MM.1S (cell line): ENCODE data around the gene ITGA11.

Source experiments
- DNase-seq: peaks from one replicate; pipeline ENCODE4 v3.0.0-alpha.2; 2015
- H2AFZ ChIP-seq: fragments of 300-600 bp; sonication (generic); 2 replicates; pipeline ENCODE4 v1.6.0; 2016; ENCODE audit warnings: antibody characterized with exemption, low read length
- H3F3A ChIP-seq: fragments of 300-600 bp; sonication (generic); 2 replicates; pipeline ENCODE4 v1.6.1; 2016; ENCODE audit warnings: mild to moderate bottlenecking, antibody characterized with exemption, low read length, moderate library complexity, mixed read lengths; ENCODE audit not compliant: insufficient read depth
- H3K27ac ChIP-seq: fragments of 300-600 bp; sonication (generic); 2 replicates; pipeline ENCODE4 v1.5.1; 2016; ENCODE audit warnings: mild to moderate bottlenecking, low read length
- H3K27me3 ChIP-seq: fragments of 300-600 bp; sonication (generic); replicated peaks from 2 replicates; pipeline ENCODE4 v1.6.0; 2016; ENCODE audit warnings: low read length; ENCODE audit not compliant: insufficient read depth
- H3K36me3 ChIP-seq: fragments of 300-600 bp; sonication (generic); replicated peaks from 2 replicates; pipeline ENCODE4 v1.6.1; 2016; ENCODE audit warnings: mild to moderate bottlenecking, low read length, mixed read lengths; ENCODE audit not compliant: insufficient read depth
- H3K4me1 ChIP-seq: fragments of 300-600 bp; sonication (generic); 2 replicates; pipeline ENCODE4 v1.6.1; 2016; ENCODE audit warnings: low read length, mixed read lengths
- H3K4me2 ChIP-seq: fragments of 300-600 bp; sonication (generic); 2 replicates; pipeline ENCODE4 v1.6.0; 2016; ENCODE audit warnings: low read depth, low read length
- H3K4me3 ChIP-seq: fragments of 300-600 bp; sonication (generic); 2 replicates; pipeline ENCODE4 v1.5.1; 2016; ENCODE audit warnings: low read length, mixed read lengths
- H3K79me2 ChIP-seq: fragments of 300-600 bp; sonication (generic); 2 replicates; pipeline ENCODE4 v1.6.1; 2016; ENCODE audit warnings: mixed run types, low read length, mixed read lengths
- H3K9ac ChIP-seq: fragments of 300-600 bp; sonication (generic); 2 replicates; pipeline ENCODE4 v1.6.1; 2016; ENCODE audit warnings: low read length, mixed read lengths
- H3K9me2 ChIP-seq: fragments of 300-600 bp; sonication (generic); replicated peaks from 2 replicates; pipeline ENCODE4 v1.6.1; 2016; ENCODE audit warnings: mild to moderate bottlenecking, low read length, mixed read lengths; ENCODE audit not compliant: insufficient read depth
- H3K9me3 ChIP-seq: fragments of 300-600 bp; sonication (generic); replicated peaks from 2 replicates; pipeline ENCODE4 v1.6.1; 2016; ENCODE audit warnings: mild to moderate bottlenecking, low read length, mixed read lengths; ENCODE audit not compliant: insufficient read depth
- H4K20me1 ChIP-seq: fragments of 300-600 bp; sonication (generic); 2 replicates; pipeline ENCODE4 v1.6.1; 2016; ENCODE audit warnings: mild to moderate bottlenecking, low read length, moderate library complexity, mixed read lengths; ENCODE audit not compliant: insufficient read depth
- EZH2 ChIP-seq: fragments of 300-600 bp; sonication (generic); optimal IDR thresholded peaks from 2 replicates; pipeline ENCODE3; 2017; ENCODE audit warnings: low read depth, mild to moderate bottlenecking, antibody characterized with exemption, low read length, mixed read lengths
- EZH2phosphoT487 ChIP-seq: fragments of 300-600 bp; sonication (generic); IDR thresholded peaks from 2 replicates; pipeline ENCODE4 v1.6.1; 2018; ENCODE audit warnings: antibody characterized with exemption, low read length
- TF ChIP-seq, protein P1 (sequence below): fragments of 300-600 bp; sonication (generic); IDR thresholded peaks from 2 replicates; pipeline ENCODE4 v1.5.1; 2016; ENCODE audit warnings: antibody characterized with exemption, low read length, mixed read lengths

Gene ITGA11

DNA sequence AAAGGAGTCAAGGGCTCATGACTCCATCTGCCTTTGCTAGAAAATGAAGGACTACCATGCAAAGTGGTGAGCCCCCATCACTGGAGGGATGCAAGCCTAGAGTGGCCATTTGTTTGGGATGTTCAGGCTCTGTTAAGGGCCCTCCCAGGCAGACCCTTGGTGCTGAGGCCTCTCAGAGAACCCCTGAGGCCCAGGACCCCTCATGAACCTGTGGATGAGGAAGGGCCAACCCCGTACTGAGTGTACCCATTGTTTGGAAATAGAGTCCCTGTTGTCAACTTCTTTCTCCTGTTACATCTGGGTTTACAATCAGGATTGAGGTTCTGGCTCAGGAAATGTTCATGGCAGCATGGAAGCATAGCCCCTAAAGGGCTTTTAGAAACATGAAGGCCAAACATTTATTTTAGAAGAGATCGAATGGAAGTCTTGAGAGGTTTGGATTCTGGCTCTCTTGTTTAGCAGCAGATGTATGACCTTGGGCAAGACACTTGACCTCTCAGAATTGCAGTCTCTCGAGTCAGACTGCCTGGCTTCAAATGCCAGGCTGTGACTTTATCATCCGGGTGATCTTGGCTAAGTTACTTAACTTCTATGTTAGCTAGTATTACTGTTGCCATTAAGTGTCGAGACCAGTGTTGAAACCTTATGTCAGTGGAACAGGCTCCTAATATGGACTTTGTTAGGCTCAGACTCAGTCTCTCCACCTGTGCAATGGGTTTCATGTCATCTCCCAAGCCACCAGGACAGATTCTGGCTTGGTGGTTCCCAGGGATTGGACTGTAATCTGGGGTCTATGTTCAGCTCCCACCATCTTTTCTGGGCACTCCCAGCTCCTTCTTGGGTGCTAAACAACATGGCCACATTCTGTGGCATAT lies 12.4 kb downstream of the ITGA11 start:
- Histone ChIP-seq H2AFZ (no peak overlapping the region), H3K4me3 (no peak overlapping the region), H4K20me1 (no peaks in the 10 kb centered on the region), H3K4me2 (no peak overlapping the region), H3K27ac (no peak overlapping the region), H3K4me1 (no peaks in the 10 kb centered on the region), H3K9me3 (no peaks in the 10 kb centered on the region), H3F3A (no peaks in the 10 kb centered on the region), H3K79me2 (no peaks in the 10 kb centered on the region), H3K9me2 (no peaks in the 10 kb centered on the region), H3K9ac (no peak overlapping the region), H3K27me3 (no peaks in the 10 kb centered on the region), H3K36me3 (no peaks in the 10 kb centered on the region)
- DNase-seq: no peak
- TF ChIP-seq, protein P1, sequence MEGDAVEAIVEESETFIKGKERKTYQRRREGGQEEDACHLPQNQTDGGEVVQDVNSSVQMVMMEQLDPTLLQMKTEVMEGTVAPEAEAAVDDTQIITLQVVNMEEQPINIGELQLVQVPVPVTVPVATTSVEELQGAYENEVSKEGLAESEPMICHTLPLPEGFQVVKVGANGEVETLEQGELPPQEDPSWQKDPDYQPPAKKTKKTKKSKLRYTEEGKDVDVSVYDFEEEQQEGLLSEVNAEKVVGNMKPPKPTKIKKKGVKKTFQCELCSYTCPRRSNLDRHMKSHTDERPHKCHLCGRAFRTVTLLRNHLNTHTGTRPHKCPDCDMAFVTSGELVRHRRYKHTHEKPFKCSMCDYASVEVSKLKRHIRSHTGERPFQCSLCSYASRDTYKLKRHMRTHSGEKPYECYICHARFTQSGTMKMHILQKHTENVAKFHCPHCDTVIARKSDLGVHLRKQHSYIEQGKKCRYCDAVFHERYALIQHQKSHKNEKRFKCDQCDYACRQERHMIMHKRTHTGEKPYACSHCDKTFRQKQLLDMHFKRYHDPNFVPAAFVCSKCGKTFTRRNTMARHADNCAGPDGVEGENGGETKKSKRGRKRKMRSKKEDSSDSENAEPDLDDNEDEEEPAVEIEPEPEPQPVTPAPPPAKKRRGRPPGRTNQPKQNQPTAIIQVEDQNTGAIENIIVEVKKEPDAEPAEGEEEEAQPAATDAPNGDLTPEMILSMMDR: no peak
- no peak for TF ChIP-seq EZH2phosphoT487
- no peak for TF ChIP-seq EZH2

GRCh38 chr15:68418611-68419161 lies 13.3 kb downstream of the ITGA11 start:
- Histone ChIP-seq H3K9me2 (no peaks in the 10 kb centered on the region), H4K20me1 (no peaks in the 10 kb centered on the region), H3K9me3 (no peaks in the 10 kb centered on the region), H3F3A (no peaks in the 10 kb centered on the region), H3K79me2 (no peaks in the 10 kb centered on the region), H3K4me1 (no peaks in the 10 kb centered on the region), H2AFZ (no peak overlapping the region), H3K9ac (no peak overlapping the region), H3K4me3 (no peak overlapping the region), H3K27ac (no peak overlapping the region), H3K27me3 (no peaks in the 10 kb centered on the region), H3K4me2 (no peak overlapping the region), H3K36me3 (no peaks in the 10 kb centered on the region)
- no peak for DNase-seq
- TF ChIP-seq EZH2 (no peak), EZH2phosphoT487 (no peak)
- TF ChIP-seq, protein P1: no peak

- H3K27me3 ChIP-seq: no peaks in the 10 kb centered on the region
- H3K9me3 ChIP-seq: no peaks in the 10 kb centered on the region
- no peaks in the 10 kb centered on the region for H3K79me2 ChIP-seq
- H3K4me1 ChIP-seq: no peaks in the 10 kb centered on the region
- no peak overlapping the region for H3K27ac ChIP-seq
- no peaks in the 10 kb centered on the region for H3K36me3 ChIP-seq
- H3K4me2 ChIP-seq: no peak overlapping the region
- no peaks in the 10 kb centered on the region for H3F3A ChIP-seq
- H4K20me1 ChIP-seq: no peaks in the 10 kb centered on the region
- no peak overlapping the region for H3K4me3 ChIP-seq
- H3K9ac ChIP-seq: no peak overlapping the region
- no peak for DNase-seq
- no peaks in the 10 kb centered on the region for H3K9me2 ChIP-seq
- H2AFZ ChIP-seq: no peak overlapping the region
- TF ChIP-seq, protein P1: no peak
- TF ChIP-seq EZH2phosphoT487: no peak
- TF ChIP-seq EZH2: no peak
These were observed 14.1 kb downstream of the ITGA11 start for GRCh38 chr15:68417897-68418296.
